HepG2 (cell line): ENCODE data around the gene MAEA. TPM values are rescaled to one million over a fixed set of nuclear protein-coding genes. Genes with fewer than 3 reads are reported as not detected.

ENCODE experiments used
- ADNP ChIP-seq: sonication (generic); formaldehyde crosslinking; IDR thresholded peaks from 2 replicates; pipeline ENCODE4 v1.4.0; 2020; ENCODE audit warnings: missing genetic modification reagents
- AGO2 ChIP-seq: fragments of 200-400 bp; formaldehyde crosslinking; optimal IDR thresholded peaks from 2 replicates; pipeline ENCODE3; 2017; ENCODE audit warnings: mild to moderate bottlenecking, low read depth, low read length, moderate library complexity
- ATF3 ChIP-seq: sonication (generic); formaldehyde crosslinking; IDR thresholded peaks from 2 replicates; pipeline ENCODE4 v1.4.0; 2020; ENCODE audit warnings: missing genetic modification reagents
- CREB1 ChIP-seq, 2 experiments: fragments of 450-650 bp in 1 of 2; IDR thresholded peaks; 2 replicates each; pipeline ENCODE4 v1.6.1; 2016 to 2017; ENCODE audit warnings: control low read depth in 1 of 2, mild to moderate bottlenecking in 1 of 2, missing compliant biosample characterization in 1 of 2, missing genetic modification characterization in 1 of 2
- FOXO1 ChIP-seq: sonication (generic); formaldehyde crosslinking; IDR thresholded peaks from 2 replicates; pipeline ENCODE4 v1.4.0; 2020; ENCODE audit warnings: missing genetic modification reagents
- HMG20A ChIP-seq: IDR thresholded peaks from 2 replicates; pipeline ENCODE4 v1.6.1; 2016; ENCODE audit warnings: borderline replicate concordance
- HOXA9 ChIP-seq: sonication (generic); formaldehyde crosslinking; IDR thresholded peaks from 2 replicates; pipeline ENCODE4 v1.8.1; 2022; ENCODE audit warnings: missing genetic modification reagents, mild to moderate bottlenecking, moderate library complexity, borderline replicate concordance
- IKZF1 ChIP-seq: fragments of 450-650 bp; IDR thresholded peaks from 2 replicates; pipeline ENCODE4 v1.7.1; 2016
- KMT2B ChIP-seq: IDR thresholded peaks from 2 replicates; pipeline ENCODE4 v1.6.1; 2016; ENCODE audit warnings: missing genetic modification reagents, missing compliant biosample characterization
- MBD4 ChIP-seq: IDR thresholded peaks from 2 replicates; pipeline ENCODE4 v1.6.1; 2012; ENCODE audit warnings: low read length, inconsistent platforms, borderline replicate concordance
- PHF8 ChIP-seq: sonication (generic); formaldehyde crosslinking; IDR thresholded peaks from 2 replicates; pipeline ENCODE4 v1.5.0; 2020; ENCODE audit warnings: missing genetic modification reagents
- RCOR2 ChIP-seq: IDR thresholded peaks from 2 replicates; pipeline ENCODE4 v1.6.1; 2016; ENCODE audit warnings: missing biosample characterization, missing genetic modification reagents
- TBX3 ChIP-seq: fragments of 450-650 bp; IDR thresholded peaks from 2 replicates; pipeline ENCODE4 v1.6.1; 2017; ENCODE audit warnings: antibody characterized with exemption, mild to moderate bottlenecking, inconsistent platforms, borderline replicate concordance
- TP53 ChIP-seq: sonication (generic); formaldehyde crosslinking; conservative IDR thresholded peaks from 2 replicates; pipeline ENCODE4 v1.4.0; 2020; ENCODE audit warnings: missing genetic modification reagents
- U2AF2 ChIP-seq: fragments of 200-400 bp; formaldehyde crosslinking; IDR thresholded peaks from 2 replicates; pipeline ENCODE4 v1.6.1; 2017; ENCODE audit warnings: low read depth, mild to moderate bottlenecking, low read length
- ZC3H4 ChIP-seq: sonication (generic); formaldehyde crosslinking; IDR thresholded peaks from 2 replicates; pipeline ENCODE4 v1.4.0; 2020; ENCODE audit warnings: missing genetic modification reagents, borderline replicate concordance
- ZGPAT ChIP-seq: IDR thresholded peaks from 2 replicates; pipeline ENCODE4 v1.6.1; 2016; ENCODE audit warnings: mild to moderate bottlenecking
- ZNF180 ChIP-seq: sonication (generic); formaldehyde crosslinking; IDR thresholded peaks from 2 replicates; pipeline ENCODE4 v1.4.0; 2020; ENCODE audit warnings: low read depth, missing genetic modification reagents, borderline replicate concordance
- ZNF205 ChIP-seq: IDR thresholded peaks from 2 replicates; pipeline ENCODE4 v1.6.1; 2018; ENCODE audit warnings: missing biosample characterization, missing genetic modification reagents
- ZNF263 ChIP-seq: sonication (generic); formaldehyde crosslinking; IDR thresholded peaks from 2 replicates; pipeline ENCODE4 v1.4.0; 2020; ENCODE audit warnings: missing genetic modification reagents
- ZNF292 ChIP-seq: sonication (generic); formaldehyde crosslinking; IDR thresholded peaks from 2 replicates; pipeline ENCODE4 v1.8.1; 2022; ENCODE audit warnings: mild to moderate bottlenecking, low read depth, missing genetic modification reagents, borderline replicate concordance
- ZNF3 ChIP-seq: IDR thresholded peaks from 2 replicates; pipeline ENCODE4 v1.7.0; 2017; ENCODE audit warnings: inconsistent platforms
- ZNF333 ChIP-seq: sonication (generic); formaldehyde crosslinking; IDR thresholded peaks from 2 replicates; pipeline ENCODE4 v1.4.0; 2020; ENCODE audit warnings: mild to moderate bottlenecking, missing genetic modification reagents, borderline replicate concordance
- ZNF484 ChIP-seq: sonication (generic); formaldehyde crosslinking; IDR thresholded peaks from 2 replicates; pipeline ENCODE4 v1.5.1; 2020; ENCODE audit warnings: mild to moderate bottlenecking, low read depth, missing genetic modification reagents, borderline replicate concordance
- ZNF556 ChIP-seq: sonication (generic); formaldehyde crosslinking; IDR thresholded peaks from 2 replicates; pipeline ENCODE4 v1.4.0; 2020; ENCODE audit warnings: mild to moderate bottlenecking, missing genetic modification reagents, borderline replicate concordance
- ZNF670 ChIP-seq: sonication (generic); formaldehyde crosslinking; IDR thresholded peaks from 2 replicates; pipeline ENCODE4 v1.8.0; 2022; ENCODE audit warnings: mild to moderate bottlenecking, missing genetic modification reagents, borderline replicate concordance
- ZNF737 ChIP-seq: sonication (generic); formaldehyde crosslinking; IDR thresholded peaks from 2 replicates; pipeline ENCODE4 v1.5.0; 2020; ENCODE audit warnings: missing genetic modification reagents, mild to moderate bottlenecking, borderline replicate concordance
- polyA plus RNA-seq, 8 experiments: library from polyadenylated mRNA; depleted of rRNA in 3 of 8; stranded (reverse) in 7 of 8; unstranded in 1 of 8; fragments of >200 nt; fragmentation: Illumina TruSeq in 4 of 8; extraction: Trizol in 4 of 8; gene quantifications; 2 replicates each; pipeline versions ENCODE4 v1.2.1 to v1.2.3, GENCODE V29; 2011 to 2016; ENCODE audit warnings: low read depth in 4 of 8, missing spikeins in 1 of 8, mixed read lengths in 1 of 8; ENCODE audit not compliant: insufficient read depth in 1 of 8
- total RNA-seq, 5 experiments: library from RNA; depleted of rRNA; stranded (reverse); fragments of >200 nt; fragmentation: Illumina TruSeq; extraction: Trizol; gene quantifications; 2 replicates each; pipeline ENCODE4 v1.2.3, GENCODE V29; 2016; ENCODE audit warnings: low read depth in 1 of 5
- TF ChIP-seq, protein P1 (sequence below): sonication (generic); formaldehyde crosslinking; IDR thresholded peaks from 2 replicates; pipeline ENCODE4 v1.4.0; 2020; ENCODE audit warnings: missing genetic modification reagents
- TF ChIP-seq, protein P2 (sequence below): sonication (generic); formaldehyde crosslinking; IDR thresholded peaks from 2 replicates; pipeline ENCODE4 v1.5.0; 2020; ENCODE audit warnings: missing genetic modification reagents, mild to moderate bottlenecking, borderline replicate concordance

Gene MAEA
- total and polyA plus RNA-seq, 2 of the 13 experiments (the other 11 are each of a cell fraction or from before 2014, with no cell fraction given): 52.0 to 57.1 TPM

GRCh38 chr4:1249731-1250526 is 39.8 kb upstream of the MAEA start (continued):
- TF ChIP-seq HOXA9: no peak
- no peak for TF ChIP-seq ZNF3 (CRISPR knock-in tag)
- TF ChIP-seq ZNF263: no peak
- TF ChIP-seq ZNF180 (CRISPR knock-in tag): no peak
- no peak for TF ChIP-seq ZNF205 (CRISPR knock-in tag)
- no peak for TF ChIP-seq ZNF484
- TF ChIP-seq ZNF556 (CRISPR knock-in tag): 0 out of 2 replicates have a peak, but pooled peaks have one; percentile 17
- TF ChIP-seq KMT2B (CRISPR knock-in tag): 0 out of 2 replicates have a peak, but pooled peaks have one; percentile 40
- no peak for TF ChIP-seq FOXO1
- TF ChIP-seq HMG20A (CRISPR knock-in tag): no peak
- TF ChIP-seq ZNF333 (CRISPR knock-in tag): no peak
- TF ChIP-seq ATF3: no peak
- no peak for TF ChIP-seq MBD4
- no peak for TF ChIP-seq ZC3H4
- TF ChIP-seq AGO2: peak; percentile 38
- 0 out of 2 replicates have a peak, but pooled peaks have one; percentile 11 for TF ChIP-seq ZNF292 (CRISPR knock-in tag)
- TF ChIP-seq, protein P1, sequence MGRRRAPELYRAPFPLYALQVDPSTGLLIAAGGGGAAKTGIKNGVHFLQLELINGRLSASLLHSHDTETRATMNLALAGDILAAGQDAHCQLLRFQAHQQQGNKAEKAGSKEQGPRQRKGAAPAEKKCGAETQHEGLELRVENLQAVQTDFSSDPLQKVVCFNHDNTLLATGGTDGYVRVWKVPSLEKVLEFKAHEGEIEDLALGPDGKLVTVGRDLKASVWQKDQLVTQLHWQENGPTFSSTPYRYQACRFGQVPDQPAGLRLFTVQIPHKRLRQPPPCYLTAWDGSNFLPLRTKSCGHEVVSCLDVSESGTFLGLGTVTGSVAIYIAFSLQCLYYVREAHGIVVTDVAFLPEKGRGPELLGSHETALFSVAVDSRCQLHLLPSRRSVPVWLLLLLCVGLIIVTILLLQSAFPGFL (CRISPR knock-in tag): no peak
- no peak for TF ChIP-seq CREB1 (IDR thresholded peaks at IDR 0.05)
- no peak for TF ChIP-seq CREB1 (CRISPR knock-in tag; IDR thresholded peaks at IDR 0.05)
- no peak; the same call in 1 of the 2 replicates for TF ChIP-seq TP53
- no peak for TF ChIP-seq RCOR2
- no peak for TF ChIP-seq TBX3
- TF ChIP-seq U2AF2: no peak
- TF ChIP-seq ADNP (CRISPR knock-in tag): no peak
- TF ChIP-seq, protein P2, sequence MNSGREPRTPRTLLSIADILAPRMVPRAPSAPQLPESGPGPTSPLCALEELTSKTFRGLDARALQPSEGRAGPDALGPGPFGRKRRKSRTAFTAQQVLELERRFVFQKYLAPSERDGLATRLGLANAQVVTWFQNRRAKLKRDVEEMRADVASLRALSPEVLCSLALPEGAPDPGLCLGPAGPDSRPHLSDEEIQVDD (CRISPR knock-in tag): no peak
- 0 out of 2 replicates have a peak, but pooled peaks have one; percentile 41 for TF ChIP-seq ZNF670 (CRISPR knock-in tag)
- TF ChIP-seq PHF8 (CRISPR knock-in tag): peak; percentile 55; the same call in 1 of the 2 replicates
- TF ChIP-seq IKZF1: no peak
- TF ChIP-seq ZGPAT: 0 out of 2 replicates have a peak, but pooled peaks have one; percentile 52
- 0 out of 2 replicates have a peak, but pooled peaks have one; percentile 75 for TF ChIP-seq ZNF737 (CRISPR knock-in tag)
